GM12878 (cell line): ENCODE data around the gene ACD. TPM values are rescaled to one million over a fixed set of nuclear protein-coding genes. Genes with fewer than 3 reads are reported as not detected.

Experiments
- BMI1 ChIP-seq: fragments of 450-650 bp; IDR thresholded peaks from 2 replicates; pipeline ENCODE4 v1.6.1; 2016; ENCODE audit warnings: mild to moderate bottlenecking, moderate library complexity, borderline replicate concordance
- CHD2 ChIP-seq: IDR thresholded peaks from 2 replicates; pipeline ENCODE4 v1.6.1; 2011; ENCODE audit warnings: low read depth, low read length, improper control_type of control experiment, borderline replicate concordance
- CREM ChIP-seq: IDR thresholded peaks from 2 replicates; pipeline ENCODE4 v1.6.1; 2014; ENCODE audit warnings: antibody characterized with exemption, low read depth
- EP300 ChIP-seq, 2 experiments: fragments of 150-350 bp in 1 of 2; IDR thresholded peaks; 2 replicates each; pipeline ENCODE4 v1.6.1; 2011 to 2012; ENCODE audit warnings: low read depth in 2 of 2, low read length in 2 of 2, borderline replicate concordance in 1 of 2, improper control_type of control experiment in 1 of 2, inconsistent platforms in 1 of 2; ENCODE audit not compliant: control insufficient read depth in 1 of 2
- EZH2 ChIP-seq: IDR thresholded peaks from 2 replicates; pipeline ENCODE4 v1.6.1; 2012; ENCODE audit warnings: low read depth, mild to moderate bottlenecking, control low read depth, inconsistent platforms, low read length, borderline replicate concordance; ENCODE audit not compliant: control insufficient read depth
- FOXK2 ChIP-seq: fragments of 450-650 bp; IDR thresholded peaks from 2 replicates; pipeline ENCODE4 v1.6.1; 2017; ENCODE audit warnings: mild to moderate bottlenecking, moderate library complexity
- JUND ChIP-seq: IDR thresholded peaks from 2 replicates; pipeline ENCODE4 v1.6.1; 2012; ENCODE audit warnings: low read depth, mild to moderate bottlenecking, low read length, improper control_type of control experiment, moderate library complexity
- KDM1A ChIP-seq: fragments of 200-600 bp; sonication (generic); IDR thresholded peaks from 2 replicates; pipeline ENCODE4 v1.6.1; 2016; ENCODE audit warnings: borderline replicate concordance
- NBN ChIP-seq: fragments of 450-650 bp; IDR thresholded peaks from 2 replicates; pipeline ENCODE4 v1.6.1; 2016
- NFXL1 ChIP-seq: fragments of 450-650 bp; IDR thresholded peaks from 2 replicates; pipeline ENCODE4 v1.6.1; 2017; ENCODE audit warnings: antibody characterized with exemption, mild to moderate bottlenecking, borderline replicate concordance
- NFYA ChIP-seq: IDR thresholded peaks from 2 replicates; pipeline ENCODE4 v1.6.1; 2011; ENCODE audit warnings: low read depth, mild to moderate bottlenecking, low read length, improper control_type of control experiment, borderline replicate concordance
- NR2C1 ChIP-seq: fragments of 450-650 bp; IDR thresholded peaks from 2 replicates; pipeline ENCODE4 v1.6.1; 2017; ENCODE audit warnings: antibody characterized with exemption, mild to moderate bottlenecking, moderate library complexity
- PAX5 ChIP-seq: IDR thresholded peaks from 2 replicates; pipeline ENCODE4 v1.6.1; 2011; ENCODE audit warnings: low read depth, low read length, borderline replicate concordance
- POLR2A ChIP-seq: IDR thresholded peaks from 2 replicates; pipeline ENCODE4 v1.6.1; 2011; ENCODE audit warnings: low read depth, mild to moderate bottlenecking, low read length
- RELA ChIP-seq: fragments of 450-650 bp; IDR thresholded peaks from 2 replicates; pipeline ENCODE4 v1.8.0; 2014; ENCODE audit warnings: borderline replicate concordance; ENCODE audit not compliant: partially characterized antibody
- RFX5 ChIP-seq: IDR thresholded peaks from 2 replicates; pipeline ENCODE4 v1.6.1; 2011; ENCODE audit warnings: low read depth, low read length, improper control_type of control experiment
- SMARCA5 ChIP-seq: fragments of 450-650 bp; IDR thresholded peaks from 2 replicates; pipeline ENCODE4 v1.6.1; 2017; ENCODE audit warnings: mild to moderate bottlenecking
- SREBF1 ChIP-seq: IDR thresholded peaks from 2 replicates; pipeline ENCODE4 v1.6.1; 2012; ENCODE audit warnings: mild to moderate bottlenecking, low read length
- STAT1 ChIP-seq: fragments of 450-650 bp; conservative IDR thresholded peaks from 2 replicates; pipeline ENCODE4 v1.6.1; 2014; ENCODE audit warnings: antibody characterized with exemption, mild to moderate bottlenecking
- TARDBP ChIP-seq: IDR thresholded peaks from 2 replicates; pipeline ENCODE4 v1.6.1; 2016; ENCODE audit warnings: borderline replicate concordance
- TBL1XR1 ChIP-seq: IDR thresholded peaks from 2 replicates; pipeline ENCODE4 v1.6.1; 2012; ENCODE audit warnings: low read depth, low read length, improper control_type of control experiment
- TCF12 ChIP-seq: IDR thresholded peaks from 2 replicates; pipeline ENCODE4 v1.6.1; 2011; ENCODE audit warnings: low read depth, mild to moderate bottlenecking, low read length
- TCF3 ChIP-seq: IDR thresholded peaks from 2 replicates; pipeline ENCODE4 v1.6.1; 2012; ENCODE audit warnings: low read depth, mild to moderate bottlenecking, low read length, borderline replicate concordance; ENCODE audit not compliant: insufficient read depth
- ZBED1 ChIP-seq: IDR thresholded peaks from 2 replicates; pipeline ENCODE4 v1.6.1; 2016; ENCODE audit warnings: borderline replicate concordance
- ZSCAN29 ChIP-seq: fragments of 450-650 bp; IDR thresholded peaks from 2 replicates; pipeline ENCODE4 v1.6.1; 2017; ENCODE audit warnings: mild to moderate bottlenecking, moderate library complexity
- polyA plus RNA-seq, 11 experiments: library from polyadenylated mRNA; depleted of rRNA in 4 of 11; unstranded in 6 of 11; stranded (reverse) in 5 of 11; fragments of >200 nt; fragmentation: Nextera tagmentation in 4 of 11; fragmentation: Illumina TruSeq in 1 of 11; extraction: Ambion mirVana in 4 of 11; extraction: Trizol in 1 of 11; gene quantifications; 1 replicate in 1 of 11; 2 replicates in 10 of 11; pipeline versions ENCODE4 v1.2.1 to v1.2.3, GENCODE V29; 2011 to 2016; ENCODE audit warnings: inconsistent platforms in 2 of 11, missing spikeins in 2 of 11, low read depth in 1 of 11
- total RNA-seq, 4 experiments: library from RNA; depleted of rRNA in 3 of 4; stranded (reverse); fragments of >200 nt in 3 of 4; fragmentation: Illumina TruSeq in 1 of 4; extraction: Trizol in 1 of 4; gene quantifications; 2 replicates each; pipeline versions ENCODE4 v1.2.1 to v1.2.3, GENCODE V29; 2013 to 2021
- TF ChIP-seq, protein P1 (sequence below): fragments of 450-650 bp; IDR thresholded peaks from 2 replicates; pipeline ENCODE4 v1.6.1; 2017; ENCODE audit warnings: mild to moderate bottlenecking, moderate library complexity
- TF ChIP-seq, protein P2 (sequence below): fragments of 450-650 bp; conservative IDR thresholded peaks from 2 replicates; pipeline ENCODE4 v1.6.1; 2017; ENCODE audit warnings: mild to moderate bottlenecking, moderate library complexity

ACD gene
- total and polyA plus RNA-seq, 10 of the 15 experiments (the other 5 are each of a cell fraction or from before 2014, with no cell fraction given) = 2.9 to 46.7 (median 23.9) TPM

DNA sequence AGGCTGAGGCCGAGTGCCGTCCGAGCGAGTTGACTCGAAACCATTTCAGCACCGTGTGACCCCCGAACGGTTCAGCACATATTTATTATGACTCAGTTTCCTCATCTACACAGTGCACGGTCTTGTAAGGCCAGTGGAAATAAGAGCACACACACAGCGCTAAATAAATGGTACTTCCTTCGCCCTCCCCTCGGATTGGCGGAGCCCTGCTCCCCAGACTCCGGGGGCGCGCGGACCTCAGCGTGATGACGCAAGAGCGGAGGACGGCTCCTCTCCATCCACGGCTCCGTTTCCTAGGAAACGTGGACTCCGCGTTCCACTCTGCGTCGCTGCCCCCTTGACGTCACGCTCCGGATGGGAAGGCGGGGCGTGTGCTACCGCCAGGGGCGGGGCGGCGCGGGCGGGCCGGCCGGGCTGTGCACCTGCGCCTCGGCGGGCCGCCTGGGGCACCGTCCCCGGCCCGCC, 536 bp upstream of the ACD start, which contains the start of gene PARD6A (continued):
- peak; percentile 65; the same call in 1 of the 2 replicates for TF ChIP-seq CHD2
- peak; percentile 75; the same call in 1 of the 2 replicates for TF ChIP-seq BMI1
- TF ChIP-seq RFX5 = peak; percentile 51; the same call in 1 of the 2 replicates
- peak; percentile 60; the same call in 1 of the 2 replicates for TF ChIP-seq SREBF1
- no peak for TF ChIP-seq NFYA
- TF ChIP-seq JUND = peak; percentile 54; the same call in 1 of the 2 replicates
- TF ChIP-seq NBN = no peak; the same call in 1 of the 2 replicates
- TF ChIP-seq CREM = peak; percentile 98
- TF ChIP-seq EP300 (IDR thresholded peaks at IDR 0.05; ENCODE audit: borderline replicate concordance in 1 of 2, control insufficient read depth in 1 of 2, low read depth in 2 of 2, low read length in 2 of 2) = no peak
- TF ChIP-seq TCF12 = 0 out of 2 replicates have a peak, but pooled peaks have one; percentile 45
- no peak; the same call in 1 of the 2 replicates for TF ChIP-seq SMARCA5
- peak; percentile 56; the same call in 1 of the 2 replicates for TF ChIP-seq NR2C1
- no peak for TF ChIP-seq EZH2
- no peak for TF ChIP-seq ZSCAN29
- TF ChIP-seq, protein P1, sequence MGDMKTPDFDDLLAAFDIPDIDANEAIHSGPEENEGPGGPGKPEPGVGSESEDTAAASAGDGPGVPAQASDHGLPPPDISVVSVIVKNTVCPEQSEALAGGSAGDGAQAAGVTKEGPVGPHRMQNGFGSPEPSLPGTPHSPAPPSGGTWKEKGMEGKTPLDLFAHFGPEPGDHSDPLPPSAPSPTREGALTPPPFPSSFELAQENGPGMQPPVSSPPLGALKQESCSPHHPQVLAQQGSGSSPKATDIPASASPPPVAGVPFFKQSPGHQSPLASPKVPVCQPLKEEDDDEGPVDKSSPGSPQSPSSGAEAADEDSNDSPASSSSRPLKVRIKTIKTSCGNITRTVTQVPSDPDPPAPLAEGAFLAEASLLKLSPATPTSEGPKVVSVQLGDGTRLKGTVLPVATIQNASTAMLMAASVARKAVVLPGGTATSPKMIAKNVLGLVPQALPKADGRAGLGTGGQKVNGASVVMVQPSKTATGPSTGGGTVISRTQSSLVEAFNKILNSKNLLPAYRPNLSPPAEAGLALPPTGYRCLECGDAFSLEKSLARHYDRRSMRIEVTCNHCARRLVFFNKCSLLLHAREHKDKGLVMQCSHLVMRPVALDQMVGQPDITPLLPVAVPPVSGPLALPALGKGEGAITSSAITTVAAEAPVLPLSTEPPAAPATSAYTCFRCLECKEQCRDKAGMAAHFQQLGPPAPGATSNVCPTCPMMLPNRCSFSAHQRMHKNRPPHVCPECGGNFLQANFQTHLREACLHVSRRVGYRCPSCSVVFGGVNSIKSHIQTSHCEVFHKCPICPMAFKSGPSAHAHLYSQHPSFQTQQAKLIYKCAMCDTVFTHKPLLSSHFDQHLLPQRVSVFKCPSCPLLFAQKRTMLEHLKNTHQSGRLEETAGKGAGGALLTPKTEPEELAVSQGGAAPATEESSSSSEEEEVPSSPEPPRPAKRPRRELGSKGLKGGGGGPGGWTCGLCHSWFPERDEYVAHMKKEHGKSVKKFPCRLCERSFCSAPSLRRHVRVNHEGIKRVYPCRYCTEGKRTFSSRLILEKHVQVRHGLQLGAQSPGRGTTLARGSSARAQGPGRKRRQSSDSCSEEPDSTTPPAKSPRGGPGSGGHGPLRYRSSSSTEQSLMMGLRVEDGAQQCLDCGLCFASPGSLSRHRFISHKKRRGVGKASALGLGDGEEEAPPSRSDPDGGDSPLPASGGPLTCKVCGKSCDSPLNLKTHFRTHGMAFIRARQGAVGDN = no peak
- TF ChIP-seq RELA = no peak
- no peak for TF ChIP-seq NFXL1
- no peak for TF ChIP-seq POLR2A
- no peak for TF ChIP-seq KDM1A
- TF ChIP-seq TCF3 = 0 out of 2 replicates have a peak, but pooled peaks have one; percentile 29
- no peak for TF ChIP-seq ZBED1
- no peak for TF ChIP-seq STAT1
- TF ChIP-seq, protein P2, sequence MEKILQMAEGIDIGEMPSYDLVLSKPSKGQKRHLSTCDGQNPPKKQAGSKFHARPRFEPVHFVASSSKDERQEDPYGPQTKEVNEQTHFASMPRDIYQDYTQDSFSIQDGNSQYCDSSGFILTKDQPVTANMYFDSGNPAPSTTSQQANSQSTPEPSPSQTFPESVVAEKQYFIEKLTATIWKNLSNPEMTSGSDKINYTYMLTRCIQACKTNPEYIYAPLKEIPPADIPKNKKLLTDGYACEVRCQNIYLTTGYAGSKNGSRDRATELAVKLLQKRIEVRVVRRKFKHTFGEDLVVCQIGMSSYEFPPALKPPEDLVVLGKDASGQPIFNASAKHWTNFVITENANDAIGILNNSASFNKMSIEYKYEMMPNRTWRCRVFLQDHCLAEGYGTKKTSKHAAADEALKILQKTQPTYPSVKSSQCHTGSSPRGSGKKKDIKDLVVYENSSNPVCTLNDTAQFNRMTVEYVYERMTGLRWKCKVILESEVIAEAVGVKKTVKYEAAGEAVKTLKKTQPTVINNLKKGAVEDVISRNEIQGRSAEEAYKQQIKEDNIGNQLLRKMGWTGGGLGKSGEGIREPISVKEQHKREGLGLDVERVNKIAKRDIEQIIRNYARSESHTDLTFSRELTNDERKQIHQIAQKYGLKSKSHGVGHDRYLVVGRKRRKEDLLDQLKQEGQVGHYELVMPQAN = no peak; the same call in 1 of the 2 replicates
- no peak for TF ChIP-seq TBL1XR1
- 0 out of 2 replicates have a peak, but pooled peaks have one; percentile 36 for TF ChIP-seq PAX5
- TF ChIP-seq TARDBP = no peak
- TF ChIP-seq FOXK2 = peak; percentile 90
